Cerebellar cortex (tissue), 1 donor: ENCODE measurements around the gene XKR8.
A peak's percentile ranks its signal among the peaks of the same experiment; 100 is the strongest.

Experiments used
- DNase-seq: peaks from one replicate; pipeline ENCODE4 v3.0.0-alpha.2; 2015; ENCODE audit warnings: low spot score

XKR8 gene

GRCh38 chr1:27955076-27955475 is 4.7 kb upstream of the XKR8 start:
- DNase-seq, result no peak

GRCh38 chr1:27956761-27957160 is 3.0 kb upstream of the XKR8 start:
- DNase-seq, result no peak

DNA sequence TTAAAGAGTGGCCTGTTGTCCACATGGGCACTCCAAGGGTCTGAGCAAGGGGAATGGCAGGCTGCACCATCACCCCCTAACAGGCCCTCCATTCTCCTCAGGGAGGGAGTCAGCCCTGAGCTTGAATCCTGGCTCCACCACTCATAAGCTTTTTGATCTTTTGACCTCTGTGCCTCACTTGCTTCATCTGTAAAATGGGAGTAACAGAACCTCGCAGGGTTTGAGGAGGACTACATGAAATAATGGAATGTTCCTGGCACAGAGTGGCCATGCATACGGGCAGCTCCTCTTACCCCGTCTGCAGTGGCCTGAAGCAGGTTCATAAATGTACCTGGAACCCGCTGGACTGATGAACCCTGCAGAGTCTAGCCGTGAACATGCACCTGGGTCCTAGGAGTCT is 2.1 kb upstream of the XKR8 start:
- no peak for DNase-seq

- no peak for DNase-seq
Observed at GRCh38 chr1:27958513-27958912, 1.3 kb upstream of the XKR8 start.

GRCh38 chr1:27960762-27961645 is 1.2 kb downstream of the XKR8 start:
- peak; percentile 22 for DNase-seq

- DNase-seq, result no peak
Observed at GRCh38 chr1:27961646-27962221, 2.0 kb downstream of the XKR8 start.

GRCh38 chr1:27963393-27963792 is 3.6 kb downstream of the XKR8 start:
- DNase-seq, result no peak

- DNase-seq, result no peak
Observed at GRCh38 chr1:27966402-27967105, 6.8 kb downstream of the XKR8 start.

DNA sequence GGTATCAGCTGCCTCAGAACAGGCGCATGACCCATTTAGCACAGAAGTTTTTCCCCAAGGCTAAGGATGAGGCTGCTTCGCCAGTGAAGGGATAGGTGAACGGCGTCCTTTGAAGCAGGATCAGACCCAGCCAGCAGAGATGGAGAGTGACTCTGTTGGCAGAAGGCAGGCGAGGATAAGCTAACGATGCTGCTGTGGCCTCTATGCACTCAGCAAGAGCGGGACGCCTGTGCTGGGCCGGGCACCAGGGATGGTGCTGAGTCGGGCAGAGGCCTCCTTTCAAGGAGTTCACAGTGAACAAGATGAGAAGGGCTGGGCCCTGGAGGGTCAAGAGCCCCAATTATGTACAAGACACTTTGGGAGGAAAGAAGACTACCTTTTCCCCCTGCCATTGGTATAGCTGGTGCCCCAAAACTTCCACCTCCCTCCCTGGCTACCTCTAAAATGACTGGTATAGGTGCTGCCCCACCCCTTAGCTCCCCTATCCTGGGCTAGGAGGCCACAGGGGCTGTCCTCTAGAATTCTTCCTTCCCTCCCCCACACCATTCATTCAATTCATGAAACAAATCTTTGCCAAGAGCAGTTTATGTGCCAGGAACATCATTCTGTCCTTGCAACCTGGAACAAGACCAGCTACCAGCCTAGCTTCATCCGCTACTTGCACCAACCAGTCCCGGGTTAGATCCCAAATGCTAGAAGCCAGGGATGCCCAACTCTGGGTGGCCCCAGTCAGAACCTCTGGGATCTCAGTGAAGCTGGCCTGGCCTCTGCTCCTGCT is 7.5 kb downstream of the XKR8 start:
- no peak for DNase-seq

GRCh38 chr1:27967884-27968466 is 8.2 kb downstream of the XKR8 start:
- DNase-seq, result no peak

DNA sequence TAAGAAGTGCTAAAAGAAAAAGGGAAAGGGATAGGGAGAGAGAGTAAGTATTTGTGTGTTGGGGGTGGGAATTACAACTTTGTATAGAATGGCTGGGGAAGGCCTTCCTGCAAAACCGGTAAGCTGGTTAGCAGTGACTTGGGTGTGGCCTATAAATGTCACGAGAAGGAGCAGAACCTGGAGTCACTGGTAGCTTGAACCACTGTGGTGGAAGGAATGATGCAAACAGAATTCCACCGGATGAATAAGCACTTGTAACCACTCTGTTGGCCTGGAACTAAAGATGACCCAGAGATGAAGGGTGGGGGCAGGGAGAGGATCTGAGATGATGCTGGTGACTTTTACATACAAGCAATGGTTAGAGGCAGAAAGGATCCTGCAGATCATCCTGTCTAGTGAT is 8.9 kb downstream of the XKR8 start:
- no peak for DNase-seq

DNA sequence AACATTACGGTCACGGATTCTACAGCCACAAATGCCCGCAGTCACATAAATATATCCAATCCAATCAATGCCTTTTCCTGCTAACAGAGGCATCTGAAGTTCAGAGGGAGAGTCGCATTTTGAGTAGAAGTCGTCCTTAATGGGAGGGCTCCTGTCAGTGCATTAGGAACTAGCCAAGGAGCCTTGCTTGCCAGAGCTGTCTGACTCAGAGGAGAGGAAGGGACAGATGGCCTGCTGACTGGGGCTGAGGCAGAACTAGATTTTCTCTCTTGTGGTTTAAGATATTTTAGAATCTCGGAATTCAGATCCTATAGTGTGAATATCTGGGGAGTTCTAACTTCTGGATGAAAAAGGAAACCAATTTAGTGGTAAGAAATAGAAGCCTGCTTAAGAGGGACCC is 10.6 kb downstream of the XKR8 start:
- DNase-seq, result peak; percentile 64

DNA sequence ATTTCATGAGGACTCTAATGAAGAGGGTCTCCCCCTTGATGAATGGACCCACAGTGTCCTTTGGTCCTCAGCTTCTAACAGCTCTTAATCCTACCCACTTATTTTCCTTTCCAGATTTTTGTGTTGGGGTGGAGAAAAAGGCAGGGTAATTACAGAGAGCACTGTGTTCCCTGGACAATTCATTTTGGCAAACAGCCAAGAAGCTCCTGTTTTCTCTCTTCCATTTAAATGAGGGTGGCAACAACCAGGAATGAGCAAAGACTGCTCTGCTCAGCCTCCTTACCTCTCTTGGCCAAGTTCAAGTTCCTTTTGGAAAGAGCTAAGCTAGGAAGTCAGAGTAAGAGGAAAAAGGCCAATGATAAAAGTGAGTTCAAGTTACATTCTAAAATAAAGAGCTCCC is 11.9 kb downstream of the XKR8 start:
- peak; percentile 59 for DNase-seq

DNA sequence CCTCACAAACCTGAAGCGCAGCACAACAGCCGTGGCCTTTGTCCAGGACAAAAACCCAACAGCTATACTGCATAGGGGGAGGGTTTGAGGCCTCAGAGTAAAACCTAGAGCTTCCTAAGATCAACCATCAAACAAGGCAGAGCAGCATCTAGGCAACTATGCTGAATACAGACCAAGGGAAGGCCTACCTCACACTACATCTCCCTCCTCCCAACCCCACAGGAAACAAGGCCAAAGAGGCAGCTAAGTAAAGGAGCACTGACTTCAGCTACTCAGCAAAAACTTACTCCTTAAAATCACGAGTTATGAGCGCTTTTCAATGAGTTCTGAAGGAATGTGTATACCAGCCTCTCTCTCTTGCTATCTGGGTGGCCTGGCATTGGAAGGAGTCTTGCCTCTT is 12.4 kb downstream of the XKR8 start:
- DNase-seq, result no peak

GRCh38 chr1:27973771-27974416 is 14.1 kb downstream of the XKR8 start:
- no peak for DNase-seq

- DNase-seq, result no peak
Observed at GRCh38 chr1:27974417-27974781, 14.6 kb downstream of the XKR8 start.

- DNase-seq, result peak; percentile 69
Observed at GRCh38 chr1:27979151-27979858, 19.5 kb downstream of the XKR8 start.

DNA sequence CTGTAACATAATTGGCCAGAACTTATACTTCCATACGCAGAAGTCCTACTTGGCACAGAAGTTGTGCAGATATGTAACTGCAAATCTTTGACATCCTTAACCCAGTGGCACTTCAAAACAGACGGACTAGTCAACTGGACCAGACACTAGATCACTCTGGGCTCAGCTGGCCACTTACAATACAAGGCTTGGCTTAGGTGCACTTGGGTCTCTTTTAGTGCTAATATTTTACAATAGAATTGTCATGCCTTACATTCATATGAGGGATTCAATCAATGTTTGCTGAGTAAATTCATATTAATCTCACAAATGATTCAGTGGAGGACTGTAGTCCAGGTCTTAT is 20.1 kb downstream of the XKR8 start:
- no peak for DNase-seq

DNA sequence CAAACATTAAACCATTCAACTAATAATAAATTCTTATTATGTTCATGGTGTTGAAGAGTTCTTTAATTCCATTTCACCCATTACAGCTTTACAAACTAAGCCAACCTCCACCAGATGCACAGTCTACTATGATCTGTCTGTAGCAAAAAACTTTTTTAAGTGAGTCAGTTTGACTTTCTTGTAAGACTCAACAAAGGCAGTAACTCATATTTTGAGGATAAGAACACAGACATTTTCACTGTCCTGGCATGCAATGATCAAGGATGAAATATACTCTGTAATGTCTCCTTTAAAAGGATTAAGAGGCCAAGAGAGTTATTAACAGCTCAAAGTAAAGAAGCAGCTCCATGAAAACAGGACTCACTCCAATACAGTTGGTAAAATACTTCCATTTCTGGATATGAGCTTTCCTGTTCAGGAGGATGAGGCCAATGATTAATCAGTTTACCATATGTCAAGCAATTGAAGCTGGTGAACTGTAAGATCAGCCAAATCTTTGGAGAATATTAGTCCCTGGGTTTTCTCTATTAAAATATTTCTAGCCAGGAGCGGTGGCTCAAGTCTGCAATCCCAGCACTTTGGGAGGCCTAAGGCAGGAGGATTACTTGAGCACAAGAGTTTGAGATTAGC is 20.6 kb downstream of the XKR8 start:
- no peak for DNase-seq

DNA sequence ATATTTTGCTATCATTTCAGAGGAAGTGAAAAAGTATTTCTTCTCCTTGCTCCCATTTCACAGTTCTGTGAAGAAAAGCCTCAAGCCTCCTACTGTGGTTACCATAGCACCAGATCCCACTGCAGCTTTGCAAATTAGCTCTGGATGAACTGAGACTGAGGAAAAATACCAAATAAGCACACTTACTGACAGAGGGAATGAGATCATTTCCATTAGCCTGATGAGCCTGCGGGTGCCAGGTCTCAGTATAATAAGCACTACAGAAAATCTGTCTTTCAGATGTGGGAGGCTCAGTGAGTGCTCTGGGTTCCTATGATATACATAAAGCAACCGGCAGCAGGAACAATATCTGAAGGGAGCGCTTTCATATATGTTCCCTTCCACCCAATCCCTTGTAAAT is 21.4 kb downstream of the XKR8 start:
- DNase-seq, result peak; percentile 36
